Calu3 (cell line): ENCODE measurements around the gene PBX3. TPM values are rescaled to one million over a fixed set of nuclear protein-coding genes. Genes with fewer than 3 reads are reported as not detected.

Source experiments
- BruUV-seq: library from RNA; stranded (reverse); fragments of 400-500 nt; replicated peaks from 2 replicates; lab custom pipeline; 2021; lab: Mats Ljungman, UMichigan
- CTCF ChIA-PET: fragments of 300-600 bp; sonication (Branson Sonifier 250); formaldehyde crosslinking; loops from one replicate; lab custom pipeline; 2022; ENCODE audit warnings: antibody characterized with exemption; lab: Charles Lee
- DNase-seq: peaks from one replicate; pipeline ENCODE4 v3.0.0; 2022
- H3K27ac Mint-ChIP-seq: one replicate; pipeline ENCODE4 v1.8.0; 2022; ENCODE audit warnings: mixed read lengths; ENCODE audit not compliant: unreplicated experiment
- H3K27me3 Mint-ChIP-seq: one replicate; pipeline ENCODE4 v1.8.0; 2022; ENCODE audit warnings: mixed read lengths; ENCODE audit not compliant: unreplicated experiment
- H3K36me3 Mint-ChIP-seq: one replicate; pipeline ENCODE4 v1.8.0; 2022; ENCODE audit warnings: mild to moderate bottlenecking, moderate library complexity, mixed read lengths; ENCODE audit not compliant: insufficient read depth, unreplicated experiment
- H3K4me1 Mint-ChIP-seq: one replicate; pipeline ENCODE4 v1.8.0; 2022; ENCODE audit warnings: mild to moderate bottlenecking, low read depth, mixed read lengths; ENCODE audit not compliant: unreplicated experiment
- H3K4me3 Mint-ChIP-seq: one replicate; pipeline ENCODE4 v1.8.0; 2022; ENCODE audit warnings: mild to moderate bottlenecking, low read depth, moderate library complexity, mixed read lengths; ENCODE audit not compliant: unreplicated experiment
- H3K9me3 Mint-ChIP-seq: one replicate; pipeline ENCODE4 v1.8.0; 2022; ENCODE audit warnings: low read depth, mixed read lengths; ENCODE audit not compliant: unreplicated experiment
- CTCF ChIP-seq: fragments of 200-600 bp; IDR thresholded peaks from one replicate; pipeline ENCODE4 v1.8.0; 2022; ENCODE audit warnings: antibody characterized with exemption; ENCODE audit not compliant: unreplicated experiment
- intact Hi-C: fragments of 100-400 bp; cut with micrococcal nuclease; formaldehyde crosslinking; loops from one replicate; pipeline ENCODE4 v1.10.0; 2022; ENCODE audit not compliant: unreplicated experiment
- total RNA-seq: library from RNA; stranded (reverse); gene quantifications from 2 replicates; pipeline ENCODE4 v1.2.3, GENCODE V29; 2022

PBX3 gene
- total RNA-seq, 1 experiment from 2014 or later: 8.0 TPM

GRCh38 chr9:125912667-125913066 is 165.5 kb downstream of the PBX3 start:
- no TSS peak for BruUV-seq
- Mint-ChIP-seq H3K4me1 (no peaks in the 10 kb centered on the region), H3K27me3 (no peaks in the 10 kb centered on the region), H3K27ac (no peak overlapping the region), H3K36me3 (no peaks in the 10 kb centered on the region), H3K4me3 (no peak overlapping the region), H3K9me3 (no peaks in the 10 kb centered on the region)
- DNase-seq: no peak
- TF ChIP-seq CTCF: no peak
- CTCF ChIA-PET: no interaction called here
- intact Hi-C loops: no loop called here

- no peaks in the 10 kb centered on the region for H3K9me3 Mint-ChIP-seq
- DNase-seq: no peak
- CTCF ChIA-PET: no interaction called here
- no peaks in the 10 kb centered on the region for H3K4me1 Mint-ChIP-seq
- no TSS peak for BruUV-seq
- H3K27ac Mint-ChIP-seq: no peak overlapping the region
- H3K36me3 Mint-ChIP-seq: no peaks in the 10 kb centered on the region
- H3K4me3 Mint-ChIP-seq: no peak overlapping the region
- no peak for TF ChIP-seq CTCF
- intact Hi-C loops: no loop called here
- H3K27me3 Mint-ChIP-seq: no peaks in the 10 kb centered on the region
Observed at GRCh38 chr9:125913551-125913950, 166.4 kb downstream of the PBX3 start.

GRCh38 chr9:125914411-125914810 is 167.2 kb downstream of the PBX3 start:
- no TSS peak for BruUV-seq
- DNase-seq: no peak
- no peaks in the 10 kb centered on the region for H3K27me3 Mint-ChIP-seq
- intact Hi-C loops: no loop called here
- H3K4me3 Mint-ChIP-seq: no peak overlapping the region
- H3K27ac Mint-ChIP-seq: no peak overlapping the region
- no peaks in the 10 kb centered on the region for H3K9me3 Mint-ChIP-seq
- CTCF ChIA-PET: no interaction called here
- TF ChIP-seq CTCF: no peak
- no peaks in the 10 kb centered on the region for H3K4me1 Mint-ChIP-seq
- no peaks in the 10 kb centered on the region for H3K36me3 Mint-ChIP-seq

- Mint-ChIP-seq H3K4me3 (no peak overlapping the region), H3K27me3 (no peaks in the 10 kb centered on the region), H3K4me1 (no peaks in the 10 kb centered on the region), H3K36me3 (no peaks in the 10 kb centered on the region), H3K27ac (no peak overlapping the region), H3K9me3 (no peaks in the 10 kb centered on the region)
- intact Hi-C loops: no loop called here
- no TSS peak for BruUV-seq
- CTCF ChIA-PET: no interaction called here
- TF ChIP-seq CTCF: no peak
- no peak for DNase-seq
Observed at GRCh38 chr9:125915606-125916005, 168.4 kb downstream of the PBX3 start.
